A673 (cell line): ENCODE results near the gene ACSBG1. TPM values are rescaled to one million over a fixed set of nuclear protein-coding genes. Genes with fewer than 3 reads are reported as not detected.

Experiments
- BruUV-seq: library from RNA; stranded (reverse); fragments of 400-500 nt; replicated peaks from 2 replicates; lab custom pipeline; 2021; lab: Mats Ljungman, UMichigan
- CTCF ChIA-PET: fragments of 300-600 bp; sonication (Branson Sonifier 250); formaldehyde crosslinking; loops from one replicate; lab custom pipeline; 2022; ENCODE audit warnings: antibody characterized with exemption; lab: Charles Lee
- POLR2A ChIA-PET: fragments of 300-600 bp; sonication (Branson Sonifier 250); formaldehyde crosslinking; loops from one replicate; lab custom pipeline; 2022; ENCODE audit warnings: antibody characterized with exemption; ENCODE audit not compliant: low non-redundant PET; lab: Charles Lee
- DNase-seq: peaks from one replicate; pipeline ENCODE4 v3.0.0-alpha.2; 2015; ENCODE audit warnings: low spot score
- H3K27ac ChIP-seq: fragments of 200-600 bp; sonication (generic); 2 replicates; pipeline ENCODE4 v1.5.1; 2016; ENCODE audit warnings: mixed run types, low read depth, mild to moderate bottlenecking, mixed read lengths, antibody characterized with exemption, low read length; ENCODE audit not compliant: poor library complexity, severe bottlenecking
- H3K27me3 ChIP-seq: fragments of 200-600 bp; sonication (generic); replicated peaks from 2 replicates; pipeline ENCODE4 v1.6.1; 2017; ENCODE audit warnings: mixed run types, low read depth, mild to moderate bottlenecking, mixed read lengths, antibody characterized with exemption, low read length; ENCODE audit not compliant: insufficient read depth, poor library complexity
- H3K36me3 ChIP-seq: fragments of 200-600 bp; sonication (generic); 2 replicates; pipeline ENCODE4 v1.6.1; 2016; ENCODE audit warnings: mixed run types, mild to moderate bottlenecking, mixed read lengths, antibody characterized with exemption, low read length; ENCODE audit not compliant: insufficient read depth, poor library complexity, severe bottlenecking
- H3K4me1 ChIP-seq: fragments of 200-600 bp; sonication (generic); 2 replicates; pipeline ENCODE4 v1.6.1; 2017; ENCODE audit warnings: mixed run types, mild to moderate bottlenecking, mixed read lengths, antibody characterized with exemption, low read length; ENCODE audit not compliant: insufficient read depth, poor library complexity, severe bottlenecking
- H3K4me3 ChIP-seq: fragments of 200-600 bp; sonication (generic); 2 replicates; pipeline ENCODE4 v1.5.1; 2016; ENCODE audit warnings: low read depth, mixed run types, mild to moderate bottlenecking, mixed read lengths, low read length; ENCODE audit not compliant: poor library complexity, severe bottlenecking
- H3K9me3 ChIP-seq: fragments of 200-600 bp; sonication (generic); 2 replicates; pipeline ENCODE4 v1.6.1; 2016; ENCODE audit warnings: mixed run types, low read depth, mild to moderate bottlenecking, mixed read lengths, antibody characterized with exemption, low read length; ENCODE audit not compliant: poor library complexity, severe bottlenecking
- CTCF ChIP-seq: fragments of 300-800, 200-600 bp; sonication (generic); conservative IDR thresholded peaks from 2 replicates; pipeline ENCODE4 v1.5.1; 2017; ENCODE audit warnings: low read depth, mild to moderate bottlenecking, antibody characterized with exemption, low read length, moderate library complexity, mixed read lengths
- EZH2 ChIP-seq: fragments of 200-600 bp; sonication (generic); IDR thresholded peaks from 2 replicates; pipeline ENCODE4 v1.6.1; 2017; ENCODE audit warnings: borderline replicate concordance, low read depth, mild to moderate bottlenecking, mixed read lengths, antibody characterized with exemption, low read length; ENCODE audit not compliant: poor library complexity, severe bottlenecking
- intact Hi-C: fragments of 100-400 bp; cut with micrococcal nuclease; formaldehyde crosslinking; loops from one replicate; pipeline ENCODE4 v1.10.0; 2022; ENCODE audit not compliant: unreplicated experiment
- total RNA-seq: library from RNA; stranded (reverse); gene quantifications from 2 replicates; pipeline ENCODE4 v1.2.3, GENCODE V29; 2021

The ACSBG1 gene
- total RNA-seq, 1 experiment from 2014 or later: 0.45 TPM

DNA sequence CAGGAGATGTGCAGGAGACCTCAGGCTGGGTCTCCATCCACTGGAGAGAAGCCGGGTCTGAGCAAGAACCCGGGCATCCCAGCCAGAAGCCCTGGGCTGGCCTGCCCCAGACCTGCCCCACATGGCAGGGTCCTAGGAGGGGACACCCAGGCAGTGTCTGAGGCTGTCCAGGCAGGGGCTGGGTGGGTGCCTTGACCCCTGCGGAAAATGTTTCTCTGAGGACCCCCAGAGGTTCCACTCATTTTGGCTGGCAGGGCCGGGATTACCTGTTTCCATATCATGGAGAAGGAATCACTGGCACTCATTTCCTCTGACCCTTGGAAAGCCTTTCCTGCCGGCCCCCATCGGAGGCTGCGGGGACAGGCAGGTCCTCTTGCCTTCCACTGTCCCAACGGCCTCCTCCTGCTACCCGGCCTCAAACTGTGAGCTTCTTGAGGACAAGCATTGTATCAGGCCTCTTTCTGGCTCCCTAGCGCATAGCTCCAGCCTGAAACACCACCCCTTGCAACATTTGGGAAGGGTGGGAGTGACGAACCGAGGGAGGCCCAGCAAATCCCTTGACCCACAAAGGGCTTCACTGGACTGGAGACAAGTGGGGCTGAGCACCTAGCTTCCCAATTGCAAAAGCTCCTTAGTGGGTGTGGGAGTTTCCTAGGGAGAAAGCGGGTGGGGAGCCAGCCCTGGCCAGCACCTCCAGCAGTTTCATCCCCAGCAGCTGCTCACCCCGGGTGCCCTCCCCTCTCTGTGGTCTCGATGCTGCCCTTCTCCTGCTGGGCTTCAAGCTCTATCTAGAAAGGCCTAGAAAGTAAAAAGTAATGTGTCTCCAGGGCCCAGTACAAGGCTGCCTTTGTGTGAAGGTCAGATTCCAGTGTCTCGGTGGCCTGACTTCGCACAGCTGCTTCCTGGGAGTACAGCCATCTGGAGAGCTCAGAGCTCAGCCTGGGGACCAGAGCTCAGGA lies 29.7 kb downstream of the ACSBG1 start:
- BruUV-seq: no TSS peak
- CTCF ChIA-PET: interaction anchor here (0.6 kb wide), 1 partner anchor 234 kb away, joined by 3 read pairs; no protein-coding TSS in a partner anchor
- TF ChIP-seq CTCF: no peak
- TF ChIP-seq EZH2: no peak
- no peaks in the 10 kb centered on the region for H3K36me3 ChIP-seq
- no peaks in the 10 kb centered on the region for H3K9me3 ChIP-seq
- DNase-seq: no peak
- intact Hi-C loops: no loop called here
- no peaks in the 10 kb centered on the region for H3K27me3 ChIP-seq
- H3K4me1 ChIP-seq: no peaks in the 10 kb centered on the region
- no peak overlapping the region for H3K27ac ChIP-seq
- H3K4me3 ChIP-seq: no peak overlapping the region
- POLR2A ChIA-PET: no interaction called here

DNA sequence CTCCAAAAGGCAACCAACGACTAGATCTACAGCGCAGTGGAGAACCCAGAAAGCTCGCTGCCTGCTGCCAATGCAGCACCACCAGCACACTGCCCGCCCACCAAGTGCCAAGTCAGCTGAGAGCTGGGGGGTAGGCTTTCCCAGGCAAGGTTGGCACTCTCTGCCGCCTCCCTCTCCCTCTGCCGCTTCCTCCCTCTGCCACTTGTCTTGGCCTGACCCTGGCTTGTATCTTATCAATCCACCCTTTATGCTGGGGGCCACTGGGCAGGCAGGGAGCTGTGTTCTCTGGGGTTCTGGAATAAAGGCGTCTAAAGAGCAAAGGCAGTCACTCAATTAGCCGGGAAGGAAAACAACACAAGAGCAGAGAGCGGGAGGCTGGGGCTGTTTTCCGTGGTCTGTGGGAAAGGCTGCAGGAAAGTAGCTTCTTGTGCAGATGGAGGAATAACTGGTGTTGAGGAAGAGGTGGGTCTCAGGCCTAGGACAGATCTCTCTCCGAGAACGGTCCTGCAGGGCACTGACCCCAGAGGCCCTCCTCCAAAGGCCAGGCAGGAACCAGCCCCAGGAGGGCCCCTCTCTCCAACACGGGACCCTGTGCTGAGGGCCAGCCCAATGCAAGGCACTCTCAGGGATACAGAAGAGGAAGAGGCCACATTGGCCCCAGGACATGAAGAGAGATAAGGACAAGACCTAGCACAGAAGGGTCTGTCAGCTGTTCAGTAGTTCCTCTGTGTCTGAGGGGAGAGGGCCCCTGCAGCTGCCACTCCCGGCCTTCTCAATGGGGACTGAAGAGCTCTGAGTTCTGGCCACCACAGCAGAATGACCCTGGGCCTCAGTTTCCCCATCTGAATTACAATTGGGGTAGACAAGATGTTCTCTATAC lies 30.8 kb downstream of the ACSBG1 start:
- TF ChIP-seq CTCF (no peak), EZH2 (no peak)
- ChIA-PET POLR2A (no interaction called here), CTCF (no interaction called here)

GRCh38 chr15:78201281-78202190 lies 32.8 kb downstream of the ACSBG1 start:
- Histone ChIP-seq H3K4me1 (no peaks in the 10 kb centered on the region), H3K27ac (no peak overlapping the region), H3K9me3 (no peaks in the 10 kb centered on the region), H3K4me3 (no peak overlapping the region), H3K36me3 (no peaks in the 10 kb centered on the region), H3K27me3 (no peaks in the 10 kb centered on the region)
- DNase-seq: no peak
- TF ChIP-seq EZH2 (no peak), CTCF (no peak)
- POLR2A ChIA-PET: no interaction called here
- CTCF ChIA-PET: interaction anchor here (0.6 kb wide), 1 partner anchor 88 kb away, joined by 3 read pairs; no protein-coding TSS in a partner anchor
- intact Hi-C loops: no loop called here
- BruUV-seq: no TSS peak

More for the DNA sequence above, 30.8 kb downstream of the ACSBG1 start:
- Histone ChIP-seq H3K9me3 (no peaks in the 10 kb centered on the region), H3K4me1 (no peaks in the 10 kb centered on the region), H3K27me3 (no peaks in the 10 kb centered on the region), H3K27ac (no peak overlapping the region), H3K36me3 (no peaks in the 10 kb centered on the region), H3K4me3 (no peak overlapping the region)
- no TSS peak for BruUV-seq
- DNase-seq: no peak
- intact Hi-C loops: no loop called here
